ENCODE measurements around the gene PTGDR. TPM values are rescaled to one million over a fixed set of nuclear protein-coding genes. Genes with fewer than 3 reads are reported as not detected.
A peak's percentile ranks its signal among the peaks of the same experiment; 100 is the strongest.

PTGDR gene
- total and polyA plus RNA-seq, 2 of the 8 experiments (the other 6 are each of a cell fraction or from before 2014, with no cell fraction given): 0.22 to 0.83 TPM

DNA sequence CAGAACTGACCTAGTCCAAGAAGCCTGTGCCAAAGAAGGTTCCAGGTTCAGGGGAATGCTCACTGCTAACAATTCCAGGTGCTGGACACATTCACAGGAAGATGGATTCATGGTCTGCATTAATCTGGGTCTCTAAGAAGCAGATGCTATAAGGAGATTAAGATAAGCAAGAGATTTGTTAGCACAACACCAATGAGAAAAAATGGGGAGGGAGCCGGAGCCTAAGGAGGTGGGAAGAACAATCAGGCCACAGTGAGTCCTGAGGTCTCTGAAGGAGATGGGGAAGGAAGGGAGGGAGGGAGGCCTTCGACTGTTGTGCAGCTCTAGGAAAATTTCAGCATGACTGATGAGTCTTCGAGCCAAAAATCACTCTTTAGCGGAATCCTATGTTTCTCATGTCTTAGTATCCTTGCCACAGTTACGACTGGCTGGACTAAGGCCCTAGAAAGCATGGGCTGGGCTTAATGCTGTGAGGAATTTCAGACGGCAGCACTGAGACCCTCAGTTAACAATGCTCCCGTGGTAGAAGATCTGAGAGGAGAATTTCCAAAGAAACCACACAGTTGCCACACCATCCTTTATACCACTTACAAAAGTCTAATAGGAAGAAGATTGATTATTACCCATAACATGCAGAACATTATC is 31.5 kb upstream of the PTGDR start:
- H3K23ac ChIP-seq (ENCODE audit: insufficient read length): no peak overlapping the region
- no peaks in the 10 kb centered on the region for H3K79me1 ChIP-seq (ENCODE audit: low read depth, low read length)
- no peaks in the 10 kb centered on the region for H3K23me2 ChIP-seq (ENCODE audit: low read depth, low read length)
- H3K14ac ChIP-seq (ENCODE audit: insufficient read length): no peak overlapping the region
- DNase-seq (ENCODE audit: low read depth in 1 of 2, low spot score in 2 of 2) (no peak), FAIRE-seq (no peak)
- no peaks in the 10 kb centered on the region for H3K79me2 ChIP-seq (ENCODE audit: control insufficient read depth in 1 of 2, insufficient read depth in 2 of 2, low read length in 2 of 2)
- H3K36me3 ChIP-seq (ENCODE audit: control insufficient read depth in 2 of 4, insufficient read depth in 4 of 4, low read length in 3 of 4): no peaks in the 10 kb centered on the region
- no peaks in the 10 kb centered on the region for H4K20me1 ChIP-seq (replicated peaks in 1 of 2; ENCODE audit: control insufficient read depth in 1 of 2, insufficient read depth in 2 of 2, low read length in 2 of 2)
- H3K9me3 ChIP-seq (ENCODE audit: insufficient read depth in 2 of 2, low read depth in 1 of 2, low read length in 1 of 2): no peaks in the 10 kb centered on the region
- WGBS, 2 experiments (ENCODE audit: extremely low coverage in 1 of 2, insufficient coverage in 1 of 2, insufficient read length in 1 of 2, insufficient replicate concordance in 2 of 2, low coverage in 1 of 2, low lambda C conversion rate in 2 of 2, missing lambda C conversion rate in 1 of 2): 91% methylated on average over 7 of the region's 7 CpGs; no CpG with 5 or more reads in 1 of the 2 experiments
- H3K18ac ChIP-seq (ENCODE audit: extremely low read depth, low read length): no peak overlapping the region
- CTCF ChIA-PET (ENCODE audit: partially characterized antibody): no interaction called here
- H2BK120ac ChIP-seq (replicated peaks; ENCODE audit: low read depth, low read length): no peak overlapping the region
- no peak overlapping the region for H3K4me2 ChIP-seq (ENCODE audit: insufficient read depth in 1 of 2, low read depth in 2 of 2, low read length in 2 of 2)
- H3K27me3 ChIP-seq (replicated peaks in 1 of 4; ENCODE audit: control insufficient read depth in 3 of 4, extremely low read depth in 1 of 4, insufficient read depth in 3 of 4, low read length in 3 of 4): no peaks in the 10 kb centered on the region
- H4K91ac ChIP-seq (replicated peaks; ENCODE audit: insufficient read length, low read length): no peak overlapping the region
- no peak overlapping the region for H2BK15ac ChIP-seq (ENCODE audit: low read length)
- H3K56ac ChIP-seq (replicated peaks; ENCODE audit: insufficient read length, low read depth, low read length): no peak overlapping the region
- no peak overlapping the region for H2BK5ac ChIP-seq (ENCODE audit: low read depth, low read length)
- no peak overlapping the region for H2BK20ac ChIP-seq (ENCODE audit: low read length)
- no peak overlapping the region for H4K5ac ChIP-seq (ENCODE audit: insufficient read length, low read depth, low read length)
- H4K8ac ChIP-seq (ENCODE audit: extremely low read depth, insufficient read depth, low read length): no peak overlapping the region
- no peak overlapping the region; a peak in 1 of 7 replicates for H3K9ac ChIP-seq (replicated peaks in 1 of 4; ENCODE audit: extremely low read depth in 1 of 4, low read depth in 3 of 4, low read length in 3 of 4)
- no peak overlapping the region for H3K27ac ChIP-seq (ENCODE audit: low read depth, low read length)
- H3K4me3 ChIP-seq (ENCODE audit: extremely low read depth in 1 of 4, insufficient read depth in 2 of 4, low read depth in 3 of 4, low read length in 4 of 4): no peak overlapping the region
- no peak overlapping the region for H2AK5ac ChIP-seq (ENCODE audit: low read depth, low read length)
- H2BK12ac ChIP-seq (ENCODE audit: low read depth, low read length): 0 out of 2 replicates have a peak overlapping the region, but pooled peaks have one; percentile 65
- H3K4ac ChIP-seq (replicated peaks; ENCODE audit: insufficient read length, low read depth, low read length): no peak overlapping the region
- peaks cover 0 to 4% (median 0%) of the 10 kb centered on the region in 4 experiments; a peak in 3 of 7 replicates for H3K4me1 ChIP-seq (replicated peaks in 1 of 4; ENCODE audit: control insufficient read depth in 3 of 4, insufficient read depth in 4 of 4, low read length in 3 of 4)
- POLR2A ChIA-PET (ENCODE audit: partially characterized antibody): no interaction called here
- TF ChIP-seq ASH2L (IDR thresholded peaks at IDR 0.05; ENCODE audit: low read length) (no peak), BCL11A (IDR thresholded peaks at IDR 0.05; ENCODE audit: low read depth in 2 of 2, low read length in 2 of 2) (no peak), KDM1A (IDR thresholded peaks at IDR 0.05; ENCODE audit: borderline replicate concordance, low read length) (no peak)
- TF ChIP-seq, protein P1, sequence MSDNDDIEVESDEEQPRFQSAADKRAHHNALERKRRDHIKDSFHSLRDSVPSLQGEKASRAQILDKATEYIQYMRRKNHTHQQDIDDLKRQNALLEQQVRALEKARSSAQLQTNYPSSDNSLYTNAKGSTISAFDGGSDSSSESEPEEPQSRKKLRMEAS (IDR thresholded peaks at IDR 0.05): no peak
- H2AFZ ChIP-seq (ENCODE audit: low read length): 0 out of 2 replicates have a peak overlapping the region, but pooled peaks have one; percentile 57

Data from H1 (cell line).